Tibial nerve (tissue), 4 donors: ENCODE data around the gene C16orf96.

Experiments used
- EP300 ChIP-seq, 2 donors: sonication (generic); formaldehyde crosslinking; IDR thresholded peaks; one replicate each; pipeline ENCODE4 v1.6.1; 2017; ENCODE audit warnings: antibody characterized with exemption in 2 of 2, mild to moderate bottlenecking in 1 of 2
- POLR2A ChIP-seq, 2 donors: fragments of 450-650 bp; IDR thresholded peaks; one replicate each; pipeline ENCODE4 v1.6.1; 2017; ENCODE audit warnings: antibody characterized with exemption in 2 of 2, mild to moderate bottlenecking in 2 of 2, moderate library complexity in 2 of 2
- TF ChIP-seq, protein P1 (sequence below), 5 experiments: fragments of 200-600 bp in 3 of 5; fragments of 450-650 bp in 2 of 5; sonication (generic) in 3 of 5; IDR thresholded peaks; one replicate each; pipeline ENCODE4 v1.5.1; 2016 to 2019; ENCODE audit warnings: antibody characterized with exemption in 5 of 5, mild to moderate bottlenecking in 3 of 5, moderate library complexity in 2 of 5

DNA sequence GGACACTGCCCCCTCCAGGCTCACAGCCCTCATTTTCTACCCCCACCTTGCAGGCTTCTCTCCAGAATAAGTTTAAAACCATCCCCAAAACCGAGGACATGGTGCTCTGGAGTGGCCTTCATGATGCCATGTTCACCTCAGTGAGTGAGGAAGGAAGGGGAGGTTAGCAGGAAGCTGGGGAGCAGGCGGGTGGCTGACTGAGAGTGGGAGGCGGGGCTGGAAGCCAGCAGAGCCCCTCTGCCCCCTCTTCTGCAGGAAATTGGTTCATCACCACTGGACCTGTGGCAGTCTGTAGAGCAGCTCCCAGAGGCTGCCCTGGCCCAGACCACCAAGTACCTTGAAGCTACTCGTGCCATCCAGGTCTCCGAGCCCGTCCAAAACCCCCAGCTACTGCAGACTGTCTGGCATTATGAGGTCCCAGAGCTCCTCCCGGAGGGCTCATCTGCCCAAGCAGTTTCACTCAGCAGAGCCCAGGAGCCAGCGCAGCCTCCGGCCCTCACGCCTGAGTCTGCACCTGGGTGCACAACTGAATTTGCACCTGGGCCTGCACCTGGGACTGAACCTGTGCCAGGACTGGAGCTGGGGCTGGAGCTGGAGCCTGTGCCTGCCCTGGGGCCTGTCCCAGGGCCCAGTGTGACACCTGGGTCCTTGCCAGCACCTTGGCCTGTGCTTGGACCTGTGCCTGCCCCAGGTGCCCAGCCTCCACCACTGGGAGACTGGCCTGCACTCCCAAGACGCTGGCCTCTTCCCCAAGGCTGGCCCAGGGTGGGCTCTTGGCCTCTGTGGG, 19.0 kb downstream of the C16orf96 start:
- no peak for TF ChIP-seq POLR2A (IDR thresholded peaks at IDR 0.05)
- TF ChIP-seq, protein P1, sequence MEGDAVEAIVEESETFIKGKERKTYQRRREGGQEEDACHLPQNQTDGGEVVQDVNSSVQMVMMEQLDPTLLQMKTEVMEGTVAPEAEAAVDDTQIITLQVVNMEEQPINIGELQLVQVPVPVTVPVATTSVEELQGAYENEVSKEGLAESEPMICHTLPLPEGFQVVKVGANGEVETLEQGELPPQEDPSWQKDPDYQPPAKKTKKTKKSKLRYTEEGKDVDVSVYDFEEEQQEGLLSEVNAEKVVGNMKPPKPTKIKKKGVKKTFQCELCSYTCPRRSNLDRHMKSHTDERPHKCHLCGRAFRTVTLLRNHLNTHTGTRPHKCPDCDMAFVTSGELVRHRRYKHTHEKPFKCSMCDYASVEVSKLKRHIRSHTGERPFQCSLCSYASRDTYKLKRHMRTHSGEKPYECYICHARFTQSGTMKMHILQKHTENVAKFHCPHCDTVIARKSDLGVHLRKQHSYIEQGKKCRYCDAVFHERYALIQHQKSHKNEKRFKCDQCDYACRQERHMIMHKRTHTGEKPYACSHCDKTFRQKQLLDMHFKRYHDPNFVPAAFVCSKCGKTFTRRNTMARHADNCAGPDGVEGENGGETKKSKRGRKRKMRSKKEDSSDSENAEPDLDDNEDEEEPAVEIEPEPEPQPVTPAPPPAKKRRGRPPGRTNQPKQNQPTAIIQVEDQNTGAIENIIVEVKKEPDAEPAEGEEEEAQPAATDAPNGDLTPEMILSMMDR (IDR thresholded peaks at IDR 0.05), result no peak
- TF ChIP-seq EP300 (IDR thresholded peaks at IDR 0.05), result no peak
